Gastrocnemius medialis (tissue), 4 donors: ENCODE measurements around the gene ATG2A.

ENCODE experiments used
- POLR2A ChIP-seq, 2 donors: fragments of 450-650 bp; IDR thresholded peaks; one replicate each; pipeline ENCODE4 v1.6.1; 2017; ENCODE audit warnings: antibody characterized with exemption in 2 of 2, mild to moderate bottlenecking in 2 of 2, moderate library complexity in 2 of 2
- TF ChIP-seq, protein P1 (sequence below), 5 experiments: fragments of 450-650 bp in 3 of 5; fragments of 200-600 bp in 2 of 5; sonication (generic) in 2 of 5; IDR thresholded peaks in 4 of 5; conservative IDR thresholded peaks in 1 of 5; 1 replicate in 4 of 5; 2 replicates in 1 of 5; pipeline ENCODE4 v1.5.1; 2016 to 2019; ENCODE audit warnings: antibody characterized with exemption in 5 of 5, mild to moderate bottlenecking in 3 of 5, moderate library complexity in 3 of 5

DNA sequence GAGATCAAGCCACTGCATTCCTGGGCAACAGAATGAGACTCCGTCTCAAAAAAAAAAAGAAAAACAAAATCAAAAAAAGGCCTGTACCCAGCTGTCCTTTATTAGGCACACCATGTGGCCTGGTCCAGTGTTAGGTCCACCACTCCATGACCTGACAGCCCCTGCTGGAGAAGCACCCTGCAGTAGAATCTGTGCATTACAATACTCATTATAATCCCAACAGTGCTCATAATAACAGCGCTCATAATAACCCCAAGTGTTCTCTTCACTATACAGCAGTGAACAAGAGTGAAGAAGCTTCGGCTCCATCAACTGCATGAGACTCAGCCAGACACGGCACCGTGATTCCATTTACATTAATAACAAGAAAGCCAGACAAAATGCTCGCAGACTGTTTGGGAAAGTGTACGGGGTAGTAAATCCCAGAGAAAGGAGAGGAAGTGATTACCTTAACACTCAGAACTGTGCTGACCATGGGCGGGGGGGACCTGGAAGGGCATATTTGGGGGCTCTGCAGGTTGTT lies 29.7 kb downstream of the ATG2A start:
- TF ChIP-seq, protein P1, sequence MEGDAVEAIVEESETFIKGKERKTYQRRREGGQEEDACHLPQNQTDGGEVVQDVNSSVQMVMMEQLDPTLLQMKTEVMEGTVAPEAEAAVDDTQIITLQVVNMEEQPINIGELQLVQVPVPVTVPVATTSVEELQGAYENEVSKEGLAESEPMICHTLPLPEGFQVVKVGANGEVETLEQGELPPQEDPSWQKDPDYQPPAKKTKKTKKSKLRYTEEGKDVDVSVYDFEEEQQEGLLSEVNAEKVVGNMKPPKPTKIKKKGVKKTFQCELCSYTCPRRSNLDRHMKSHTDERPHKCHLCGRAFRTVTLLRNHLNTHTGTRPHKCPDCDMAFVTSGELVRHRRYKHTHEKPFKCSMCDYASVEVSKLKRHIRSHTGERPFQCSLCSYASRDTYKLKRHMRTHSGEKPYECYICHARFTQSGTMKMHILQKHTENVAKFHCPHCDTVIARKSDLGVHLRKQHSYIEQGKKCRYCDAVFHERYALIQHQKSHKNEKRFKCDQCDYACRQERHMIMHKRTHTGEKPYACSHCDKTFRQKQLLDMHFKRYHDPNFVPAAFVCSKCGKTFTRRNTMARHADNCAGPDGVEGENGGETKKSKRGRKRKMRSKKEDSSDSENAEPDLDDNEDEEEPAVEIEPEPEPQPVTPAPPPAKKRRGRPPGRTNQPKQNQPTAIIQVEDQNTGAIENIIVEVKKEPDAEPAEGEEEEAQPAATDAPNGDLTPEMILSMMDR (IDR thresholded peaks at IDR 0.05 in 4 of 5, conservative IDR thresholded peaks at IDR 0.05 in 1 of 5) = no peak
- no peak for TF ChIP-seq POLR2A (IDR thresholded peaks at IDR 0.05)
